Testis (tissue), 2 donors: ENCODE measurements around the gene VPS33A.

ENCODE experiments used
- POLR2A ChIP-seq: fragments of 450-650 bp; IDR thresholded peaks from one replicate; pipeline ENCODE4 v1.6.1; 2017; ENCODE audit warnings: antibody characterized with exemption, mild to moderate bottlenecking, moderate library complexity
- TF ChIP-seq, protein P1 (sequence below), 3 experiments: fragments of 450-650 bp in 2 of 3; fragments of 200-600 bp in 1 of 3; sonication (generic) in 1 of 3; IDR thresholded peaks; one replicate each; pipeline ENCODE4 v1.5.1; 2016 to 2019; ENCODE audit warnings: antibody characterized with exemption in 3 of 3, mild to moderate bottlenecking in 2 of 3, moderate library complexity in 1 of 3

DNA sequence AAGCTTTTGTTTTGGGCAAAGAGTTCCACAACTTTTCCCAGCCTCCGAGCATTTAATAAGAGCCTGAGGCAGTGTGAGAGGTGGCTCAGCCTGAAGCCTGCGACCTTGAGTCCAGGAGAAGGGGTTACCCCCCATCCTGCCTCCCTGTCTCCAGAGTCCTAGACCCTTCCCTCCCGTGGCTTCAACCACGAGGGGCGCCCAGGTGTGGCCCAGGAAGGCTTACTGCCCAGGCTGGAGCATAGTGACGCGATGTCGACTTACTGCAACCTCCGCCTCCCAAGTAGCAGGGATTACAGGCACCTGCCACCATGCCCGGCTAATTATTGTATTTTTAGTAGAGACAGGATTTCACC is 82.7 kb downstream of the VPS33A start:
- TF ChIP-seq POLR2A = no peak
- TF ChIP-seq, protein P1, sequence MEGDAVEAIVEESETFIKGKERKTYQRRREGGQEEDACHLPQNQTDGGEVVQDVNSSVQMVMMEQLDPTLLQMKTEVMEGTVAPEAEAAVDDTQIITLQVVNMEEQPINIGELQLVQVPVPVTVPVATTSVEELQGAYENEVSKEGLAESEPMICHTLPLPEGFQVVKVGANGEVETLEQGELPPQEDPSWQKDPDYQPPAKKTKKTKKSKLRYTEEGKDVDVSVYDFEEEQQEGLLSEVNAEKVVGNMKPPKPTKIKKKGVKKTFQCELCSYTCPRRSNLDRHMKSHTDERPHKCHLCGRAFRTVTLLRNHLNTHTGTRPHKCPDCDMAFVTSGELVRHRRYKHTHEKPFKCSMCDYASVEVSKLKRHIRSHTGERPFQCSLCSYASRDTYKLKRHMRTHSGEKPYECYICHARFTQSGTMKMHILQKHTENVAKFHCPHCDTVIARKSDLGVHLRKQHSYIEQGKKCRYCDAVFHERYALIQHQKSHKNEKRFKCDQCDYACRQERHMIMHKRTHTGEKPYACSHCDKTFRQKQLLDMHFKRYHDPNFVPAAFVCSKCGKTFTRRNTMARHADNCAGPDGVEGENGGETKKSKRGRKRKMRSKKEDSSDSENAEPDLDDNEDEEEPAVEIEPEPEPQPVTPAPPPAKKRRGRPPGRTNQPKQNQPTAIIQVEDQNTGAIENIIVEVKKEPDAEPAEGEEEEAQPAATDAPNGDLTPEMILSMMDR (IDR thresholded peaks at IDR 0.05) = no peak
